SK-N-SH (cell line): ENCODE data around the gene GNB2.

Source experiments
- CTCF ChIP-seq: fragments of 200-600 bp; sonication (generic); IDR thresholded peaks from 2 replicates; pipeline ENCODE4 v1.6.1; 2017; ENCODE audit warnings: antibody characterized with exemption, mild to moderate bottlenecking, moderate library complexity
- EP300 ChIP-seq, 2 experiments: IDR thresholded peaks; 2 replicates each; pipeline versions ENCODE4 v1.4.0 to v1.6.1; 2012; ENCODE audit warnings: borderline replicate concordance in 1 of 2, low read depth in 1 of 2, low read length in 1 of 2
- FOSL2 ChIP-seq: IDR thresholded peaks from 2 replicates; pipeline ENCODE4 v1.4.0; 2012; ENCODE audit warnings: low read depth, mild to moderate bottlenecking, moderate library complexity, borderline replicate concordance
- NFIC ChIP-seq: IDR thresholded peaks from 2 replicates; pipeline ENCODE4 v1.4.0; 2012; ENCODE audit warnings: borderline replicate concordance
- POLR2AphosphoS5 ChIP-seq: IDR thresholded peaks from 2 replicates; pipeline ENCODE4 v1.6.1; 2012; ENCODE audit warnings: low read depth, low read length
- RAD21 ChIP-seq: IDR thresholded peaks from 2 replicates; pipeline ENCODE4 v1.6.1; 2012; ENCODE audit warnings: mild to moderate bottlenecking, low read length
- RCOR1 ChIP-seq: fragments of 150-350 bp; IDR thresholded peaks from 2 replicates; pipeline ENCODE4 v1.6.1; 2017; ENCODE audit warnings: antibody characterized with exemption, low read length
- REST ChIP-seq: IDR thresholded peaks from 2 replicates; pipeline ENCODE4 v1.6.1; 2012; ENCODE audit warnings: mild to moderate bottlenecking, low read depth, low read length, moderate library complexity
- RFX5 ChIP-seq: IDR thresholded peaks from 2 replicates; pipeline ENCODE4 v1.6.1; 2012; ENCODE audit warnings: mild to moderate bottlenecking, improper control_type of control experiment, low read length
- SIN3A ChIP-seq: IDR thresholded peaks from 2 replicates; pipeline ENCODE4 v1.6.1; 2012; ENCODE audit warnings: low read depth, mild to moderate bottlenecking, low read length, moderate library complexity, borderline replicate concordance
- TCF12 ChIP-seq: IDR thresholded peaks from 2 replicates; pipeline ENCODE4 v1.4.0; 2012
- USF1 ChIP-seq: IDR thresholded peaks from 2 replicates; pipeline ENCODE4 v1.4.0; 2012; ENCODE audit warnings: low read depth, borderline replicate concordance
- USF2 ChIP-seq: fragments of 150-350 bp; IDR thresholded peaks from 2 replicates; pipeline ENCODE4 v1.6.1; 2017; ENCODE audit warnings: antibody characterized with exemption, low read length, low read depth, borderline replicate concordance
- ZBTB33 ChIP-seq: IDR thresholded peaks from 2 replicates; pipeline ENCODE4 v1.4.0; 2012; ENCODE audit warnings: low read depth, borderline replicate concordance

GRCh38 chr7:100654908-100655831 is 18.4 kb upstream of the GNB2 start:
- TF ChIP-seq CTCF: no peak
- no peak for TF ChIP-seq RFX5
- no peak for TF ChIP-seq ZBTB33
- no peak for TF ChIP-seq RCOR1
- no peak for TF ChIP-seq USF1
- no peak for TF ChIP-seq POLR2AphosphoS5
- TF ChIP-seq REST: no peak
- no peak for TF ChIP-seq TCF12
- no peak for TF ChIP-seq USF2
- TF ChIP-seq NFIC: no peak
- no peak for TF ChIP-seq RAD21
- no peak for TF ChIP-seq SIN3A
- no peak for TF ChIP-seq EP300 (IDR thresholded peaks at IDR 0.05; ENCODE audit: borderline replicate concordance in 1 of 2, low read depth in 1 of 2, low read length in 1 of 2)
- TF ChIP-seq FOSL2: no peak
